Gastroesophageal sphincter (tissue), 3 donors: Measurements from ENCODE around the gene RASSF1.

ENCODE experiments used
- EP300 ChIP-seq: sonication (generic); formaldehyde crosslinking; IDR thresholded peaks from one replicate; pipeline ENCODE4 v1.6.1; 2017; ENCODE audit warnings: antibody characterized with exemption, mild to moderate bottlenecking
- POLR2A ChIP-seq, 2 donors: fragments of 450-650 bp; IDR thresholded peaks; one replicate each; pipeline ENCODE4 v1.6.1; 2017; ENCODE audit warnings: antibody characterized with exemption in 2 of 2, mild to moderate bottlenecking in 2 of 2, moderate library complexity in 1 of 2
- POLR2AphosphoS5 ChIP-seq: sonication (generic); formaldehyde crosslinking; IDR thresholded peaks from one replicate; pipeline ENCODE4 v1.6.1; 2017; ENCODE audit warnings: antibody characterized with exemption
- TF ChIP-seq, protein P1 (sequence below), 4 experiments: fragments of 200-600 bp in 2 of 4; fragments of 450-650 bp in 2 of 4; sonication (generic) in 1 of 4; IDR thresholded peaks; one replicate each; pipeline ENCODE4 v1.5.1; 2017 to 2019; ENCODE audit warnings: antibody characterized with exemption in 4 of 4, mild to moderate bottlenecking in 2 of 4, moderate library complexity in 2 of 4

DNA sequence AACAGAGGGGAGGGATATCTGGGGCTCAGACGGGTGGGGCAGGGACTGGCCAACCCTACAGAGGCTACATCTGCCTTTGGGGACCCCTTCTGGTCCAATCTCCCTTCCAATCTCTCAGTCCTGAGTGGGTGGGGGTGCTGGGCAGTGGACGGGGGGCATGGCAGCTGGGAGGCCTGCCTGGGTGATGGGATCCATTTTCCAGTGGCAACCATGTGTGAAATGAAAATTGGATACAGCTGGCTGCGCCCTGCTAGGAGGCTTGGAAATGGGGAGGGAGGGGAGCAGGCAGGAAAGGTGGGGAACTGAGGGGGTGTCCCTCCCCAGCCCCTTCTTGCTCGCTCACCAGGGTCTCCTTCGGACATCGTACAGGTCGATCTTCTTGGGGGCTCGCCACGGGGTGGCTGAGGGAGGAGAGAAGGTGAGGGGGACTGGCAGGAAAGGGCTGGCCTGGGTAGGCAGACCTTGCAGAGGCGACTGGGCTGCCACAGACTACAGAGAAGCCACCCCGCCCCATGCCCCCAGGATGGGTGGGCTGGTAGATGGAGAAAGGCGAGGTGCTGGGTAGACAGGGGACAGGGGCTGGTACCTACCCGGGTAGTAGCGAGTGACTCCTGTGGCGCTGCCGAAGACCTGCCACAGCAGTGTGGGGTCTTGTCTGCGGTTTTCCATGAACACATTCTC, 39.9 kb upstream of the RASSF1 start:
- TF ChIP-seq, protein P1, sequence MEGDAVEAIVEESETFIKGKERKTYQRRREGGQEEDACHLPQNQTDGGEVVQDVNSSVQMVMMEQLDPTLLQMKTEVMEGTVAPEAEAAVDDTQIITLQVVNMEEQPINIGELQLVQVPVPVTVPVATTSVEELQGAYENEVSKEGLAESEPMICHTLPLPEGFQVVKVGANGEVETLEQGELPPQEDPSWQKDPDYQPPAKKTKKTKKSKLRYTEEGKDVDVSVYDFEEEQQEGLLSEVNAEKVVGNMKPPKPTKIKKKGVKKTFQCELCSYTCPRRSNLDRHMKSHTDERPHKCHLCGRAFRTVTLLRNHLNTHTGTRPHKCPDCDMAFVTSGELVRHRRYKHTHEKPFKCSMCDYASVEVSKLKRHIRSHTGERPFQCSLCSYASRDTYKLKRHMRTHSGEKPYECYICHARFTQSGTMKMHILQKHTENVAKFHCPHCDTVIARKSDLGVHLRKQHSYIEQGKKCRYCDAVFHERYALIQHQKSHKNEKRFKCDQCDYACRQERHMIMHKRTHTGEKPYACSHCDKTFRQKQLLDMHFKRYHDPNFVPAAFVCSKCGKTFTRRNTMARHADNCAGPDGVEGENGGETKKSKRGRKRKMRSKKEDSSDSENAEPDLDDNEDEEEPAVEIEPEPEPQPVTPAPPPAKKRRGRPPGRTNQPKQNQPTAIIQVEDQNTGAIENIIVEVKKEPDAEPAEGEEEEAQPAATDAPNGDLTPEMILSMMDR (IDR thresholded peaks at IDR 0.05) = no peak
- TF ChIP-seq POLR2A (IDR thresholded peaks at IDR 0.05) = no peak
- TF ChIP-seq EP300 = no peak
- no peak for TF ChIP-seq POLR2AphosphoS5
